Upper lobe of left lung (tissue), 6 donors: ENCODE measurements around the gene CFHR4. TPM values are rescaled to one million over a fixed set of nuclear protein-coding genes. Genes with fewer than 3 reads are reported as not detected.
"Not testable (repeated sequence)": the region's sequence is repeated elsewhere in the genome, so short reads cannot be mapped to it uniquely, and the experiment has no call there.

ENCODE experiments used
- ATAC-seq, 2 donors: fragments of 200-7000 bp; cut with Tn5 transposase; one replicate each; pipeline ENCODE4 v1.9.1; 2022; ENCODE audit warnings: mild to moderate bottlenecking in 2 of 2, moderate library complexity in 2 of 2; ENCODE audit not compliant: low FRiP score in 2 of 2
- DNase-seq, 2 donors: peaks; one replicate each; pipeline ENCODE4 v3.0.0-alpha.2; 2019 to 2020
- H3K27ac ChIP-seq, 4 donors: fragments of 200-600 bp; sonication (generic); one replicate each; pipeline ENCODE4 v1.5.1; 2016 to 2019
- H3K27me3 ChIP-seq, 4 donors: fragments of 200-600 bp; sonication (generic); one replicate each; pipeline ENCODE4 v1.5.1; 2017 to 2019
- H3K36me3 ChIP-seq, 4 donors: fragments of 200-600 bp; sonication (generic); one replicate each; pipeline ENCODE4 v1.5.1; 2016 to 2019
- H3K4me1 ChIP-seq, 4 donors: fragments of 200-600 bp; sonication (generic); one replicate each; pipeline ENCODE4 v1.5.1; 2018 to 2019
- H3K4me3 ChIP-seq, 4 donors: fragments of 200-600 bp; sonication (generic); one replicate each; pipeline ENCODE4 v1.5.1; 2017 to 2019; ENCODE audit warnings: mild to moderate bottlenecking in 2 of 4, moderate library complexity in 1 of 4
- H3K9me3 ChIP-seq, 4 donors: fragments of 200-600 bp; sonication (generic); one replicate each; pipeline ENCODE4 v1.5.1; 2018 to 2019
- EP300 ChIP-seq, 4 donors: sonication (generic); formaldehyde crosslinking; IDR thresholded peaks; one replicate each; pipeline ENCODE4 v1.5.1; 2017; ENCODE audit warnings: antibody characterized with exemption in 4 of 4, control low read depth in 2 of 4
- POLR2A ChIP-seq, 4 donors: fragments of 450-650 bp; IDR thresholded peaks; one replicate each; pipeline ENCODE4 v1.5.1; 2016 to 2017; ENCODE audit warnings: antibody characterized with exemption in 4 of 4, mild to moderate bottlenecking in 2 of 4
- POLR2AphosphoS5 ChIP-seq, 2 donors: sonication (generic); formaldehyde crosslinking; IDR thresholded peaks; one replicate each; pipeline ENCODE4 v1.5.1; 2017; ENCODE audit warnings: antibody characterized with exemption in 2 of 2
- WGBS, 2 donors: methylation state at CpG; one replicate each; pipeline ENCODE4 v1.1.5; 2017 to 2018; 5-methylcytosine and 5-hydroxymethylcytosine counted together
- total RNA-seq, 6 donors: library from RNA; depleted of rRNA in 4 of 6; stranded (reverse); fragments of >200 nt in 4 of 6; gene quantifications; one replicate each; pipeline versions ENCODE4 v1.1.0 to v1.2.1, GENCODE V29; 2016 to 2021
- TF ChIP-seq, protein P1 (sequence below), 6 experiments: fragments of 450-650 bp in 4 of 6; fragments of 200-600 bp in 2 of 6; sonication (generic) in 2 of 6; IDR thresholded peaks; one replicate each; pipeline ENCODE4 v1.5.1; 2016 to 2019; ENCODE audit warnings: antibody characterized with exemption in 6 of 6
- donor health status: DM: no; HTN: no; CAD: no; lungs with moderate emphysema.
- donor health status: DM: no; HTN: yes; CAD: no; lungs with severe emphysema.

The CFHR4 gene
- total RNA-seq, 6 donors from 2014 or later, result not detected

DNA sequence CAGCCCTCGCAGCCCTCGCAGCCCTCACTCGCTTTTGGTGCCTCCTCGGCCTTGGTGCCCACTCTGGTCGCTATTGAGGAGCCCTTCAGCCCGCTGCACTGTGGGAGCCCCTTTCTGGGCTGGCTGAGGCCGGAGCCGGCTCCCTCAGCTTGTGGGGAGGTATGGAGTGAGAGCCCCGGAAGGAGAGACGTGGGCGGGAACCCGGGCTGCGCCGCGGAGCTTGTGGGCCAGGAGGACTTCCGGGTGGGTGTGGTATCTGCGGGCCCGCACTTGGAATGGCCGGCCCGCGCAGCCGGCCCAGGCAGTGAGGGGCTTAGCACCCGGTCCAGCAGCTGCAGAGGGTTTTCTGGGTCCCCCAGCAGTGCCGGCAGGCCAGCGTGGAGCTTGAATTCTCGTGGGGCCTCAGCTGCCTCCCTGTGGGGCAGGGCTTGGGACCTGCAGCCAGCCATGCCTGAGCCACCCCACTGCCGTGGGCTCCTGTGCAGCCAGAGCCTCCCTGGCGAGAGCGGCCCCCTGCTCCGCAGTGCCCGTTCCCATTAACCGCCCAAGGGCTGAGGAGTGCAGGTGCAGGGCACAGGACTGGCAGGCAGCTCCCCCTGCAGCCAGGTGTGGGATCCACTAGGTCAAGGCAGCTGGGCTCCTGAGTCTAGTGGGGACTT lies 45.8 kb downstream of the CFHR4 start:
- Histone ChIP-seq H3K36me3 (no peaks in the 10 kb centered on the region), H3K9me3 (peaks cover 0 to 4% (median 0%) of the 10 kb centered on the region in 4 donors), H3K27me3 (no peaks in the 10 kb centered on the region), H3K4me1 (no peaks in the 10 kb centered on the region), H3K27ac (no peak overlapping the region), H3K4me3 (no peak overlapping the region)
- TF ChIP-seq, protein P1, sequence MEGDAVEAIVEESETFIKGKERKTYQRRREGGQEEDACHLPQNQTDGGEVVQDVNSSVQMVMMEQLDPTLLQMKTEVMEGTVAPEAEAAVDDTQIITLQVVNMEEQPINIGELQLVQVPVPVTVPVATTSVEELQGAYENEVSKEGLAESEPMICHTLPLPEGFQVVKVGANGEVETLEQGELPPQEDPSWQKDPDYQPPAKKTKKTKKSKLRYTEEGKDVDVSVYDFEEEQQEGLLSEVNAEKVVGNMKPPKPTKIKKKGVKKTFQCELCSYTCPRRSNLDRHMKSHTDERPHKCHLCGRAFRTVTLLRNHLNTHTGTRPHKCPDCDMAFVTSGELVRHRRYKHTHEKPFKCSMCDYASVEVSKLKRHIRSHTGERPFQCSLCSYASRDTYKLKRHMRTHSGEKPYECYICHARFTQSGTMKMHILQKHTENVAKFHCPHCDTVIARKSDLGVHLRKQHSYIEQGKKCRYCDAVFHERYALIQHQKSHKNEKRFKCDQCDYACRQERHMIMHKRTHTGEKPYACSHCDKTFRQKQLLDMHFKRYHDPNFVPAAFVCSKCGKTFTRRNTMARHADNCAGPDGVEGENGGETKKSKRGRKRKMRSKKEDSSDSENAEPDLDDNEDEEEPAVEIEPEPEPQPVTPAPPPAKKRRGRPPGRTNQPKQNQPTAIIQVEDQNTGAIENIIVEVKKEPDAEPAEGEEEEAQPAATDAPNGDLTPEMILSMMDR (IDR thresholded peaks at IDR 0.05), result no peak
- TF ChIP-seq POLR2AphosphoS5 (IDR thresholded peaks at IDR 0.05), result no peak
- TF ChIP-seq POLR2A (IDR thresholded peaks at IDR 0.05), result no peak
- no peak for TF ChIP-seq EP300 (IDR thresholded peaks at IDR 0.05)
- ATAC-seq (peak in 1 of 2 donors; percentile 43), DNase-seq (peak in 1 of 2 donors; percentile 76)
- 89 to 95% methylated on average over 15 to 22 of the region's 32 CpGs for WGBS, 2 donors

- DNase-seq, result peak; percentile 1 to 28
- H3K4me3 ChIP-seq, H3K27ac ChIP-seq, H3K36me3 ChIP-seq, H3K9me3 ChIP-seq, H3K27me3 ChIP-seq, H3K4me1 ChIP-seq, ATAC-seq: not testable (repeated sequence)
- 66% methylated on average over 6 of the region's 6 CpGs; no CpG with 5 or more reads in 1 of the 2 donors for WGBS, 2 donors
Observed at GRCh38 chr1:196941474-196941873, 53.6 kb downstream of the CFHR4 start.

GRCh38 chr1:196943568-196943967 lies 55.7 kb downstream of the CFHR4 start, which contains the start of gene CFHR2:
CFHR2 (plus strand) TSS chr1:196943738; CDS start chr1:196943881, 143 bp downstream.
- not testable (repeated sequence) for H3K36me3 ChIP-seq, ATAC-seq
- WGBS, 2 donors, result no CpG with 5 or more reads among the region's 1 CpG

GRCh38 chr1:196951711-196952394 lies 64.0 kb downstream of the CFHR4 start:
- TF ChIP-seq EP300 (IDR thresholded peaks at IDR 0.05) (no peak), POLR2AphosphoS5 (IDR thresholded peaks at IDR 0.05) (no peak), POLR2A (IDR thresholded peaks at IDR 0.05) (no peak)
- TF ChIP-seq, protein P1 (IDR thresholded peaks at IDR 0.05), result no peak
- Histone ChIP-seq H3K36me3 (no peaks in the 10 kb centered on the region), H3K27ac (no peak overlapping the region), H3K4me1 (no peaks in the 10 kb centered on the region), H3K9me3 (no peaks in the 10 kb centered on the region), H3K4me3 (no peak overlapping the region), H3K27me3 (no peaks in the 10 kb centered on the region)
- ATAC-seq (no peak), DNase-seq (no peak)
- WGBS, 2 donors, result 61 to 72% methylated on average over 2 of the region's 2 CpGs

More at GRCh38 chr1:196943568-196943967, 55.7 kb downstream of the CFHR4 start, which contains the start of gene CFHR2:
- H3K9me3 ChIP-seq, H3K27me3 ChIP-seq, H3K4me1 ChIP-seq, H3K4me3 ChIP-seq, DNase-seq, H3K27ac ChIP-seq: not testable (repeated sequence)

DNA sequence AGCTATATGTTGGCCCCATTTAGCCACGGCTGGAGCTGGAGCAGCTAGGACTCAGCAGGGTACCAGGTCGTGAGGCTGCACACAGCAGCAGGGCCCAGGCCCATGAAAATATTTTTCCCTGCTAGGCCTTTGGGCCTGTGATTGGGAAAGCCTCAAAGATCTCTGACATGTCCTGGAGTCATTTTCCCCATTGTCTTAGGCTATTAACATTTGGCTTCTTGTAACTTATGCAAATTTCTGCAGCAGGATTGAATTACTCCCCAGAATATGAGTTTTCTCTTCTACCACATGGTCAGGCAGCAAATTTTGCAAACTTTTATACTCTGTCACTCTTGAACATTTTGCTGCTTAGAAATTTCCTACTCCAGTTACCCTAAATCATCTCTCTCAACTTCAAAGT lies 66.9 kb downstream of the CFHR4 start:
- no peak for TF ChIP-seq POLR2AphosphoS5 (IDR thresholded peaks at IDR 0.05)
- TF ChIP-seq, protein P1 (IDR thresholded peaks at IDR 0.05), result no peak
- no peak for TF ChIP-seq POLR2A (IDR thresholded peaks at IDR 0.05)
- no peak for TF ChIP-seq EP300 (IDR thresholded peaks at IDR 0.05)
- Histone ChIP-seq H3K27ac (no peak overlapping the region), H3K4me1 (no peaks in the 10 kb centered on the region), H3K36me3 (no peaks in the 10 kb centered on the region), H3K9me3 (no peaks in the 10 kb centered on the region), H3K4me3 (no peak overlapping the region), H3K27me3 (no peaks in the 10 kb centered on the region)
- no peak for DNase-seq
- ATAC-seq, result no peak
- WGBS, 2 donors, result 68% methylated on average over 2 of the region's 2 CpGs
